Liver (tissue), 3 donors: ENCODE measurements around the gene STIM2.

Experiments used
- FOXA1 ChIP-seq: IDR thresholded peaks from 2 replicates; pipeline ENCODE4 v1.6.1; 2016; ENCODE audit warnings: antibody characterized with exemption
- GABPA ChIP-seq, 2 donors: IDR thresholded peaks in 1 of 2; conservative IDR thresholded peaks in 1 of 2; 2 replicates each; pipeline ENCODE4 v1.6.1; 2016; ENCODE audit warnings: antibody characterized with exemption in 2 of 2, mild to moderate bottlenecking in 1 of 2, moderate library complexity in 1 of 2
- TAF1 ChIP-seq: conservative IDR thresholded peaks from 2 replicates; pipeline ENCODE4 v1.6.1; 2016; ENCODE audit warnings: antibody characterized with exemption, mild to moderate bottlenecking
- TF ChIP-seq, protein P1 (sequence below): fragments of 150-350 bp; IDR thresholded peaks from 2 replicates; pipeline ENCODE4 v1.5.1; 2017; ENCODE audit warnings: improper control_type of control experiment, low read depth, low read length; ENCODE audit not compliant: missing input control
- TF ChIP-seq, protein P2 (sequence below): IDR thresholded peaks from 2 replicates; pipeline ENCODE4 v1.6.1; 2016; ENCODE audit warnings: antibody characterized with exemption
- TF ChIP-seq, protein P3 (sequence below): IDR thresholded peaks from 2 replicates; pipeline ENCODE4 v1.6.1; 2016; ENCODE audit warnings: antibody characterized with exemption, mild to moderate bottlenecking
- donor health status: healthy.
- donor health status: healthy.

DNA sequence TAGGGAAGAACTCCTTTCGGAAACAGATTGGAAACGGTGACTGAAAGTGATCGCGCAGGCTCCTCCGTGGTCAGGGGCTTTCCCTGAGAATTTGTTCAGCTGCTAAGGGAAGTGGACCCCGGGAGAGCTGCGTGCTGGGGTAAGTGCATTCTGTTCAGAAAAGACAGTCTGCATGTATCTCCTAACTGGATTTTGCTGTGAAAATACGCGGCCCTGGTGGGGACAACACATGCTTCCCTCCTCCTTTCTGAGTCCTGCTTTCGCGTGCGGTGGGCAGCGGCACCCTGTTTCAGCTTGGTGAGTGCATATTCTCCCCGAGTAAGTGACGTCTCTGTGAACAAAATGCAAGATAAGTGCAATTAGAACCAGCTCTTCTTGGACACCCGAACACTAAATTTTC lies 195.6 kb downstream of the STIM2 start:
- TF ChIP-seq, protein P1, sequence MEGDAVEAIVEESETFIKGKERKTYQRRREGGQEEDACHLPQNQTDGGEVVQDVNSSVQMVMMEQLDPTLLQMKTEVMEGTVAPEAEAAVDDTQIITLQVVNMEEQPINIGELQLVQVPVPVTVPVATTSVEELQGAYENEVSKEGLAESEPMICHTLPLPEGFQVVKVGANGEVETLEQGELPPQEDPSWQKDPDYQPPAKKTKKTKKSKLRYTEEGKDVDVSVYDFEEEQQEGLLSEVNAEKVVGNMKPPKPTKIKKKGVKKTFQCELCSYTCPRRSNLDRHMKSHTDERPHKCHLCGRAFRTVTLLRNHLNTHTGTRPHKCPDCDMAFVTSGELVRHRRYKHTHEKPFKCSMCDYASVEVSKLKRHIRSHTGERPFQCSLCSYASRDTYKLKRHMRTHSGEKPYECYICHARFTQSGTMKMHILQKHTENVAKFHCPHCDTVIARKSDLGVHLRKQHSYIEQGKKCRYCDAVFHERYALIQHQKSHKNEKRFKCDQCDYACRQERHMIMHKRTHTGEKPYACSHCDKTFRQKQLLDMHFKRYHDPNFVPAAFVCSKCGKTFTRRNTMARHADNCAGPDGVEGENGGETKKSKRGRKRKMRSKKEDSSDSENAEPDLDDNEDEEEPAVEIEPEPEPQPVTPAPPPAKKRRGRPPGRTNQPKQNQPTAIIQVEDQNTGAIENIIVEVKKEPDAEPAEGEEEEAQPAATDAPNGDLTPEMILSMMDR = no peak
- TF ChIP-seq, protein P2, sequence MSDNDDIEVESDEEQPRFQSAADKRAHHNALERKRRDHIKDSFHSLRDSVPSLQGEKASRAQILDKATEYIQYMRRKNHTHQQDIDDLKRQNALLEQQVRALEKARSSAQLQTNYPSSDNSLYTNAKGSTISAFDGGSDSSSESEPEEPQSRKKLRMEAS = no peak
- no peak for TF ChIP-seq GABPA (IDR thresholded peaks at IDR 0.05 in 1 of 2, conservative IDR thresholded peaks at IDR 0.05 in 1 of 2)
- no peak for TF ChIP-seq FOXA1
- TF ChIP-seq, protein P3, sequence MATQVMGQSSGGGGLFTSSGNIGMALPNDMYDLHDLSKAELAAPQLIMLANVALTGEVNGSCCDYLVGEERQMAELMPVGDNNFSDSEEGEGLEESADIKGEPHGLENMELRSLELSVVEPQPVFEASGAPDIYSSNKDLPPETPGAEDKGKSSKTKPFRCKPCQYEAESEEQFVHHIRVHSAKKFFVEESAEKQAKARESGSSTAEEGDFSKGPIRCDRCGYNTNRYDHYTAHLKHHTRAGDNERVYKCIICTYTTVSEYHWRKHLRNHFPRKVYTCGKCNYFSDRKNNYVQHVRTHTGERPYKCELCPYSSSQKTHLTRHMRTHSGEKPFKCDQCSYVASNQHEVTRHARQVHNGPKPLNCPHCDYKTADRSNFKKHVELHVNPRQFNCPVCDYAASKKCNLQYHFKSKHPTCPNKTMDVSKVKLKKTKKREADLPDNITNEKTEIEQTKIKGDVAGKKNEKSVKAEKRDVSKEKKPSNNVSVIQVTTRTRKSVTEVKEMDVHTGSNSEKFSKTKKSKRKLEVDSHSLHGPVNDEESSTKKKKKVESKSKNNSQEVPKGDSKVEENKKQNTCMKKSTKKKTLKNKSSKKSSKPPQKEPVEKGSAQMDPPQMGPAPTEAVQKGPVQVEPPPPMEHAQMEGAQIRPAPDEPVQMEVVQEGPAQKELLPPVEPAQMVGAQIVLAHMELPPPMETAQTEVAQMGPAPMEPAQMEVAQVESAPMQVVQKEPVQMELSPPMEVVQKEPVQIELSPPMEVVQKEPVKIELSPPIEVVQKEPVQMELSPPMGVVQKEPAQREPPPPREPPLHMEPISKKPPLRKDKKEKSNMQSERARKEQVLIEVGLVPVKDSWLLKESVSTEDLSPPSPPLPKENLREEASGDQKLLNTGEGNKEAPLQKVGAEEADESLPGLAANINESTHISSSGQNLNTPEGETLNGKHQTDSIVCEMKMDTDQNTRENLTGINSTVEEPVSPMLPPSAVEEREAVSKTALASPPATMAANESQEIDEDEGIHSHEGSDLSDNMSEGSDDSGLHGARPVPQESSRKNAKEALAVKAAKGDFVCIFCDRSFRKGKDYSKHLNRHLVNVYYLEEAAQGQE = no peak
- TF ChIP-seq TAF1 = no peak
